ENCODE results near the gene PRKCI. TPM values are rescaled to one million over a fixed set of nuclear protein-coding genes. Genes with fewer than 3 reads are reported as not detected.

PRKCI gene
- polyA plus RNA-seq, 1 experiment = 15.1 TPM

- ChIA-PET CTCF (no interaction called here), POLR2A (no interaction called here)
- no peak for DNase-seq (ENCODE audit: low read depth)
- no peak for TF ChIP-seq CTCF (IDR thresholded peaks at IDR 0.05; ENCODE audit: insufficient read depth, low read depth, low read length)
- no peaks in the 10 kb centered on the region for H3K27me3 ChIP-seq (ENCODE audit: control insufficient read depth, insufficient read depth, low read length)
- no peak overlapping the region for H3K4me3 ChIP-seq (ENCODE audit: low read depth, low read length)
- peaks cover 2% of the 10 kb centered on the region; the same call in 1 of the 2 replicates for H3K36me3 ChIP-seq (ENCODE audit: control insufficient read depth, insufficient read depth, low read length)
Observed at GRCh38 chr3:170290194-170290593, 68.0 kb downstream of the PRKCI start.

- ChIA-PET POLR2A (no interaction called here), CTCF (interaction anchor here (0.6 kb wide), 2 partner anchors 11 to 37 kb away, joined by 3 read pairs; no protein-coding TSS in a partner anchor)
- Histone ChIP-seq H3K27me3 (ENCODE audit: control insufficient read depth, insufficient read depth, low read length) (no peaks in the 10 kb centered on the region), H3K36me3 (ENCODE audit: control insufficient read depth, insufficient read depth, low read length) (no peaks in the 10 kb centered on the region; the same call in none of the 2 replicates), H3K4me3 (ENCODE audit: low read depth, low read length) (no peak overlapping the region)
- no peak for DNase-seq (ENCODE audit: low read depth)
- no peak for TF ChIP-seq CTCF (IDR thresholded peaks at IDR 0.05; ENCODE audit: insufficient read depth, low read depth, low read length)
Observed at GRCh38 chr3:170295586-170295985, 73.4 kb downstream of the PRKCI start.

GRCh38 chr3:170296703-170297102 lies 74.5 kb downstream of the PRKCI start:
- POLR2A ChIA-PET = no interaction called here
- CTCF ChIA-PET = no interaction called here
- TF ChIP-seq CTCF (IDR thresholded peaks at IDR 0.05; ENCODE audit: insufficient read depth, low read depth, low read length) = no peak
- Histone ChIP-seq H3K27me3 (ENCODE audit: control insufficient read depth, insufficient read depth, low read length) (no peaks in the 10 kb centered on the region), H3K36me3 (ENCODE audit: control insufficient read depth, insufficient read depth, low read length) (no peaks in the 10 kb centered on the region; the same call in none of the 2 replicates), H3K4me3 (ENCODE audit: low read depth, low read length) (no peak overlapping the region)
- DNase-seq (ENCODE audit: low read depth) = no peak

GRCh38 chr3:170301405-170301804 lies 79.2 kb downstream of the PRKCI start:
- ChIA-PET CTCF (interaction anchor here (0.8 to 1.7 kb wide), 2 partner anchors 24 to 113 kb away, joined by 3 to 6 read pairs; no protein-coding TSS in a partner anchor), POLR2A (interaction anchor here (0.6 kb wide), 1 partner anchor 105 kb away, joined by 3 read pairs; no protein-coding TSS in a partner anchor)
- Histone ChIP-seq H3K27me3 (ENCODE audit: control insufficient read depth, insufficient read depth, low read length) (no peaks in the 10 kb centered on the region), H3K4me3 (ENCODE audit: low read depth, low read length) (no peak overlapping the region), H3K36me3 (ENCODE audit: control insufficient read depth, insufficient read depth, low read length) (no peaks in the 10 kb centered on the region; the same call in none of the 2 replicates)
- peak; percentile 28 for DNase-seq (ENCODE audit: low read depth)
- TF ChIP-seq CTCF (IDR thresholded peaks at IDR 0.05; ENCODE audit: insufficient read depth, low read depth, low read length) = no peak

- Histone ChIP-seq H3K4me3 (ENCODE audit: low read depth, low read length) (no peak overlapping the region), H3K27me3 (ENCODE audit: control insufficient read depth, insufficient read depth, low read length) (no peaks in the 10 kb centered on the region), H3K36me3 (ENCODE audit: control insufficient read depth, insufficient read depth, low read length) (no peaks in the 10 kb centered on the region; the same call in 1 of the 2 replicates)
- POLR2A ChIA-PET = no interaction called here
- DNase-seq (ENCODE audit: low read depth) = no peak
- TF ChIP-seq CTCF (IDR thresholded peaks at IDR 0.05; ENCODE audit: insufficient read depth, low read depth, low read length) = no peak
- CTCF ChIA-PET = no interaction called here
Observed at GRCh38 chr3:170302008-170302407, 79.8 kb downstream of the PRKCI start.
